NT2/D1 (cell line): ENCODE measurements around the gene NRXN2.

Source experiments
- DNase-seq: peaks from one replicate; pipeline ENCODE4 v3.0.0-alpha.2; 2011; ENCODE audit warnings: low read depth, low spot score
- H3K27me3 ChIP-seq: 2 replicates; pipeline ENCODE4 v1.6.0; 2011; ENCODE audit warnings: mild to moderate bottlenecking; ENCODE audit not compliant: insufficient read length, insufficient read depth
- H3K36me3 ChIP-seq: 2 replicates; pipeline ENCODE4 v1.6.1; 2011; ENCODE audit warnings: mild to moderate bottlenecking, low read length, mixed read lengths; ENCODE audit not compliant: insufficient read depth, insufficient read length
- H3K4me1 ChIP-seq: 2 replicates; pipeline ENCODE4 v1.5.1; 2011; ENCODE audit not compliant: insufficient read depth, insufficient read length
- H3K4me3 ChIP-seq: 2 replicates; pipeline ENCODE4 v1.5.1; 2011; ENCODE audit warnings: low read depth; ENCODE audit not compliant: insufficient read length
- H3K9ac ChIP-seq: 2 replicates; pipeline ENCODE4 v1.6.0; 2011; ENCODE audit warnings: low read depth; ENCODE audit not compliant: insufficient read length
- H3K9me3 ChIP-seq: 2 replicates; pipeline ENCODE4 v1.5.1; 2011; ENCODE audit warnings: mild to moderate bottlenecking, low read length; ENCODE audit not compliant: insufficient read depth
- SUZ12 ChIP-seq: IDR thresholded peaks from 2 replicates; pipeline ENCODE4 v1.6.1; 2011; ENCODE audit not compliant: insufficient read length, insufficient read depth; ENCODE audit errors: extremely low read depth
- YY1 ChIP-seq: IDR thresholded peaks from 2 replicates; pipeline ENCODE4 v1.6.1; 2011; ENCODE audit not compliant: insufficient read length, insufficient read depth
- ZNF274 ChIP-seq: IDR thresholded peaks from 2 replicates; pipeline ENCODE4 v1.6.1; 2011; ENCODE audit warnings: mild to moderate bottlenecking, low read depth, low read length

The NRXN2 gene

DNA sequence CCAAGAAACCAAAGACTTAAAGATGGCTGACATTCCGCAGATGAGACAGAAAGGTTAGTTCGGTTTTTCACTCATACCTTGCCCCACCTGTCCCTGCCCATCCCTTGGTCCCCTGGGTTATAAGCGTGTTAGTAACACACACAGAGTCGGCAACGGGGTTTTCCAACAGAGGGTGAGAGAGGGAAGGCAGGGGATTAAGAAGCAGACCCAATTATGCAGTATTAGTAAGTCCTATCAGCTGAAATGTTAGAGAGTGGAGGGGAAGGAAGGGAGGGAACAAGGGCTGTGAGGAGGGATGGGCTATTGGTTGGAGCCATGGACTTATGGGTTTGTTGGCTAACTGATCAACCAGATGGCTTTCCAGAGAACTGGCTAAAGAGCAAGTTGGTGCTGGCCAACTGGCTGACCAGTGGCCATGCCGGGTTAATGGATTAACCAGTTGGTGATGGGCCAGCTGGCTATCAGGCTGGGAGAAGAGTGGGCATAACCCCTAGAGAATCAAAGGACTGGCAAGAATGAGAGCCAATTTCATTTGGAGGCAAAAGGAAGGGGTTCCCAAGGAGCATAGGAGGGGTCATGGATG is 45.5 kb downstream of the NRXN2 start:
- Histone ChIP-seq H3K27me3 (peaks cover 6% of the 10 kb centered on the region), H3K4me1 (peaks cover 9% of the 10 kb centered on the region), H3K9me3 (no peaks in the 10 kb centered on the region), H3K4me3 (no peak overlapping the region), H3K9ac (no peak overlapping the region), H3K36me3 (no peaks in the 10 kb centered on the region)
- TF ChIP-seq YY1 (no peak), ZNF274 (no peak), SUZ12 (no peak)
- DNase-seq = no peak

DNA sequence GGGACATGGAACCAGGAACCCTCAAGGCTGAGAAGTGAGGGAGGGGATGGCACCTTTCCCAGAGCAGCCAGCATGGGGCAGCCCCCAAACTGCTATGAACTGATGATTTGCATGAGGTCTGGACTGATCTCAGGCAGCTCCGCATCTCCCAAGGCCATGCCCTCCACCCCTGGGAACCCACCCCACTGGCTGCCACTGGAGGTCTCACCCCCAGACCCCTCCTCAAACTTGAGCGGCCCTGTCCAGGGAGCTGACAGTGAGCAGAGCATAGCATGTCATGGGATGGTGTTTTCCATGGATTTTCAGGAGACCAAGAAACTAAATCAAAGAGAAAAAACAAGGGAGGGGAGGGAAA is 46.8 kb downstream of the NRXN2 start:
- Histone ChIP-seq H3K9ac (peak overlapping the region; percentile 21), H3K4me1 (peaks cover 9% of the 10 kb centered on the region), H3K27me3 (peaks cover 6% of the 10 kb centered on the region), H3K4me3 (no peak overlapping the region), H3K9me3 (no peaks in the 10 kb centered on the region), H3K36me3 (no peaks in the 10 kb centered on the region)
- DNase-seq = no peak
- TF ChIP-seq ZNF274 (no peak), SUZ12 (no peak)

DNA sequence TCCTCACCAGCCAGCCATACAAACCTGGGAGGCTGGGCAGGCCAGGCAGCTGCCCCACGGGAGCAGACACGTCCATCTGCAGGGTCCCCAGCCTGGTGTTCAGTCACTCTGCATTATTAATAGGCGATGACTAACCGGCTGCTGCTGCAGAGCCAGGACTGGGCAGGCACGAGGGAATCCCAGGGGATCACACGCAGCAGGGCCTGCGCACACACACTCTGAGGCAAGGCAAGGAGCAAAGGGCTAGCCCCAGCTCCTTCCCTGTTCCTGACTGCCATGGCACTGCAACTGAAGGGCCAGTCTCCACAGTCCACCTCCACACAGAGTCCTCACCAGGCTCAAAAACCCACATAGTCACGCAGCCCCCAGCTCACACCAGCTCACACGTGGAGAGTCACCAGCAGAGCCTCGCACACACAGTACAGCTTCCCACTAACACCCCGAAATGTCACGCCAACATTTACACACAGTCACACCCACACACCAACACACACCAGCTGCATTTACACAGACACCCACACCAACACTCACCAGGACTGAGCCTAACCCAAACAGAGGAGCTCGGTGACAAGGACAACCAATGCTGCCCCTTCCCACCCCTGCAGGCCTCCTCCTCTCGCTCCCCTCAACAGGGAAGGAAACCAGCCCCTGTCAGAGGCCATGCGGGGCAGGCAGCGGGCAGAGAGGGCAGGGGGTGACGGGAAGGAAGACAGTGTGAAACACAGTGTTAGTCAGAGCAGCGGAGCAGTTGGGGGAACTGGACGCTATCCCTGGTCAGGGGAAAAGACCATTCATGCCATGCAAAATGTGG is 47.3 kb downstream of the NRXN2 start:
- peaks cover 6% of the 10 kb centered on the region for H3K27me3 ChIP-seq
- no peaks in the 10 kb centered on the region for H3K9me3 ChIP-seq
- peak overlapping the region; percentile 21 for H3K9ac ChIP-seq
- H3K4me1 ChIP-seq = peaks cover 9% of the 10 kb centered on the region
- DNase-seq = no peak
- no peak for TF ChIP-seq YY1
- H3K36me3 ChIP-seq = no peaks in the 10 kb centered on the region
- H3K4me3 ChIP-seq = no peak overlapping the region

DNA sequence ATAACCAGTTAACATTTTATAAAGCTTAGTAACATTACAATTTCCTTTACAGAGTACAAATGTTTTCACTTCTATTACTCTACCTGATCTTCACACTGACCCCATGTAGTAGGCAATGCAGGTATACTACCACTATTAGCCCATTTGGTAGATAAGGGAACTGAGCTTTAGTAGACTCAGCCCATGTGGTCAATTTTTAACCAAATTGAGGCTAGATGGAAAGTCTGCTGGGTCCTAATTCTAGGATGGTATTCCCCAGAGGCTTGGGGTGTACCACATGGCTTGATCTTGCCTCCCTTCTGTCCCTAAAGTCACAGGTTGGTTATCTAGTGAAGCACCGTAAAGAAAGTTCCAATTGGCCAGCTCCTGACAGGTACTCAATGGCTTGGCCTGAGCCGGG is 48.2 kb downstream of the NRXN2 start:
- Histone ChIP-seq H3K4me3 (no peak overlapping the region), H3K4me1 (peaks cover 11% of the 10 kb centered on the region), H3K36me3 (no peaks in the 10 kb centered on the region), H3K9ac (no peak overlapping the region), H3K27me3 (peaks cover 6% of the 10 kb centered on the region), H3K9me3 (no peaks in the 10 kb centered on the region)
- TF ChIP-seq ZNF274 = no peak
- TF ChIP-seq SUZ12 = no peak
- no peak for TF ChIP-seq YY1
- no peak for DNase-seq

DNA sequence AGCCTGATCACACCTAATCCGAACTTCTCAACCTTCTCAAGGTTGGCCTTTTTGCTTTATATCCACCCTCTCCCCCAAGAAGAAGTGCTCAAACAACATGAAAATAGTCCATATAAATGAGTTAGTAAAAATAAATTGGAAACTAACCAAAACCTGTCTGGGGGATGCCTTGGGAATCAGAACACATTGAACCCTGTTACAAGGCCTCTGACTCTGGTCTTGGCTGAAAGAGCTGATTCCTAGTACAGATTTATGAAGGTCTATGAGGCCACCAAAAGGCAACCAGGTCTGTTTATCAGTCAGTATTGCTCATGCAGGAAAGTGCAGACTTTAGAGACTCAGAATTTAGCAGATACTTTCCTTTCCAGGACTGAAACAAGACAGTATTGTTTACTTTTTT is 49.7 kb downstream of the NRXN2 start:
- no peak overlapping the region for H3K9ac ChIP-seq
- no peak for DNase-seq
- H3K36me3 ChIP-seq = no peaks in the 10 kb centered on the region
- peaks cover 11% of the 10 kb centered on the region for H3K4me1 ChIP-seq
- no peak overlapping the region for H3K4me3 ChIP-seq
- H3K27me3 ChIP-seq = peaks cover 2% of the 10 kb centered on the region
- TF ChIP-seq YY1 (no peak), ZNF274 (no peak), SUZ12 (no peak)
- no peaks in the 10 kb centered on the region for H3K9me3 ChIP-seq

DNA sequence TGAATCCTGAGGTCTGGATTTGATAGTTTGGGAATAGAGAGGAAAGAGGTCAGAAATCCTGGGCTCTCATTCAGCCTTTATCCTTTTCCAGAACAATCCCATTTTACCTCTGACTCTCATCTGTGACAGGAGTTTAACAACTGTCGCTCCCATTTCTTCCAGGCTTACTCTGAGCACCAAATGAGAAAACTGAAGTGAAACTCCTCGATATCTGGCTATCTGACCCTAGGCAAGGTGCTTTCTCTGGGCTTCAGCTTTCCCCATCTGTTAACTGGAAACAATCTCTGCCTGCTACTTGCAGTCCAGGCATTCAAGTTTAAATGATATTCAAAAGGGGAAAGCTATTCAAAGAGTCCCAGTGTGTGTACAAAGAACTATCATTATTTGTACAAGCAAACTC is 50.1 kb downstream of the NRXN2 start:
- peaks cover 11% of the 10 kb centered on the region for H3K4me1 ChIP-seq
- H3K4me3 ChIP-seq = no peak overlapping the region
- no peak overlapping the region for H3K9ac ChIP-seq
- no peaks in the 10 kb centered on the region for H3K9me3 ChIP-seq
- DNase-seq = no peak
- H3K36me3 ChIP-seq = no peaks in the 10 kb centered on the region
- H3K27me3 ChIP-seq = peaks cover 2% of the 10 kb centered on the region
- TF ChIP-seq ZNF274 (no peak), YY1 (no peak), SUZ12 (no peak)

DNA sequence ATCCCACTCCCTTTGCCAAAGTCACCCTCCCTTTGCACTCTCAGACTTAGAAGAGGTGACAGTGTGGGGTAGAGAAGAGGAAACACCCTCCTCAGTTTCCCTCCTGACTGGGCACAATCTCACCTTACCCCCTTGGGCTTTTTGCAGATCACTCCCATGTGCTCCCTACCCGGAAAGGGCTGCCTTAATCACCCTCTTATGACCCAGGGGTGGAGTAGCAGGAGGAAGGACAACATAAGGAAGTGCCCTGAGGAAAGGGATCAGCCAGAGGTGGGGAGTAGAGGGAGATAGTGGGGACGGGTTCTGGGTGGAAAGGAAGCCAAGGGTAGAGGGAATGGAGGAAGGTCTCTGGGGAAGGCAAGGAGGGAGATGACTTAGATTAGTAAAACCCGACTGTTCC is 52.0 kb downstream of the NRXN2 start:
- Histone ChIP-seq H3K4me3 (no peak overlapping the region), H3K27me3 (no peaks in the 10 kb centered on the region), H3K4me1 (peaks cover 9% of the 10 kb centered on the region), H3K36me3 (no peaks in the 10 kb centered on the region), H3K9ac (no peak overlapping the region), H3K9me3 (no peaks in the 10 kb centered on the region)
- TF ChIP-seq ZNF274 = no peak
- TF ChIP-seq SUZ12 = no peak
- no peak for TF ChIP-seq YY1
- no peak for DNase-seq

DNA sequence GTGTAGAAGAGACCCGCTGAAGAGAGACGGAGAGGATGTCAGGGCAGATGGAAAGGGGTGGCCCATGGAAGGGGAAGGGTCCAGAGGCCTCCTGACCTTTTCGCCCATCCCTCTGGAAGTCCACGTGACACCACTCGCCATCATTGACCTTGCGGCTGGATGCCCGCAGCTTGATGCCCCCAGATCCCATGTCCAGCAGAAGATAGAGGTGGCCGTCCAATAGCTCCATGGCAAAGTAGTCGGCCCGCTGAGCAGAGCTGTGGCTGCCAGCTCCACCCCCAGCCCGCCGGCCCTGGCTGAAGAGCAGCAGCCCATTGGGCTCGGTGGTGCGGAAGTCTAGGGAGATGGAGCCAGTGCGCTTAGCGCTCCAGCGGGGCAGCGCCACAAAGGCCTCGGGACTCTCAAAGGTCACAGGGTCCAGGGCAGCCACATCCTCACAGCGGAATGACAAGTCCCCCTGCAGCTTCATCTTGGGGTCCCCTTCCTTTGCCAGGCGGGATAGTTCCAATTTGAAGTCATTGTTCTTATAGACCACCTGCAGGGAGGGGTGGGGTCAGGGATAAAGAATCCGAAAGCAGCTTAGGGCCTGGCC is 55.7 kb downstream of the NRXN2 start:
- Histone ChIP-seq H3K36me3 (no peaks in the 10 kb centered on the region), H3K27me3 (no peaks in the 10 kb centered on the region), H3K4me1 (peaks cover 5% of the 10 kb centered on the region), H3K4me3 (no peak overlapping the region), H3K9ac (no peak overlapping the region), H3K9me3 (no peaks in the 10 kb centered on the region)
- TF ChIP-seq ZNF274 (no peak), YY1 (no peak), SUZ12 (no peak)
- DNase-seq = no peak
